GM18870 (cell line): ENCODE data around the gene ZFYVE26.

Source experiments
- ATAC-seq: cut with Tn5 transposase; IDR thresholded peaks from one replicate; pipeline ENCODE4 v1.9.1; 2021; ENCODE audit warnings: moderate library complexity; ENCODE audit not compliant: unreplicated experiment

The ZFYVE26 gene

DNA sequence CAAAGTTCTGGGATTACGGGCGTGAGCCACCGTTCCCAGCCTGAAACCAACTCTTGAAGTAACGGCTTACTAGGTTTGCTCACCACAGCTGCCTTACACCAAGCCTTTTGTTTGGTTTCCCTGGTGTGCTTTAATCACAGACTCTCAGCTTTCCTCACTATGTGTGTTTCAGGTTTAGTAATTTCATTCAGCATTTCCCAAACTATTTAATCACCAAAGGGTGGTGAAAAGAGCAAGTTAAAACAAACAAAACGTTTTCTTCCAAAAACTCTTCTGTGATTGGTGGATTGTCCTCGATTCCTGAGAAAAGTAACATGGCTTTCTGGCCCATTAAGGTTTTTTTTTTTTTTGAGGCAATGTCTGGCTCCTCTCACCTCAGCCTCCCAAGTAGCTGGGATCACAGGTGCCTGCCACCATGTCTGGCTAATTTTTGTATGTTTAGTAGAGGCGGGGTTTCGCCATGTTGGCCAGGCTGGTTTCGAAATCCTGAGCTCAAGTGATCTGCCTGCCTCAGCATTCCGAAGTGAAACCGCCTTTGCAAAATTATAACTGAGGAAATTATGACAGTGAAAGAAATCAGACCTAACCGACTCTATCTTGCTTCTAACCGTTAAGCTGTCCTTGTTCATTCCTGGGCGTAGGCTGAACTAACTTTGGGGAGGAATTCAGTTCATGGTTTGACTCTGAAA, 1.5 kb upstream of the ZFYVE26 start:
- no peak for ATAC-seq

DNA sequence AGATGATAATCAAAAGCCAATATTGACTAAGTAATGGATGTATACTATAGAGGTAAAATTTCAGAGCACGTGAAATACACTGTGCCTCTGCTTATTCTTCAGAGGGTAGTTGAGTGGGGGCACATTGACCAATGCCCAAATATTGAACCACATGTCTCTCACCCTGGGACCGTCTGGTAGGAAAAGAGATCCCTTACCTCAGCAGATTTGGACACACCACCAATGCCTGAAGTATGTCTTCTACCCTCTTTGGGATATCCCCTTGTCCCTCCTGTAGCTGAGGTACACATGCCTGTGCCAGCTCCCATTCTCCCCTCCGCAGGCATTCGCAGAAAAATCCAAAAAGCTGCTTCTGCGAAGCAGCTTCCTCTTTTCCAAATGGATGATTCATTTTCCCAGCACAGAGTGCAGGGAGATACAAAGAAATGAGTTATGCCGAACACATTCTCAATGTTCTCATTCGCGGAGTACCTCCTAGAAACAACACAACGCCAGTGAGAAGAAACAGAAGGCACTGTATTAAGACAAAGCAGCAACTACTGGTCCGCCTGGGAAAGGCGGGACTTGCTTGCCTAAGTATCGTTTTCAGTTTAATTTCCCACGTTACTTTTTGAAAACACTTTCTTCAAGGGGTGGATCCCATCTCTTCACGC, 691 bp downstream of the ZFYVE26 start:
- no peak for ATAC-seq

DNA sequence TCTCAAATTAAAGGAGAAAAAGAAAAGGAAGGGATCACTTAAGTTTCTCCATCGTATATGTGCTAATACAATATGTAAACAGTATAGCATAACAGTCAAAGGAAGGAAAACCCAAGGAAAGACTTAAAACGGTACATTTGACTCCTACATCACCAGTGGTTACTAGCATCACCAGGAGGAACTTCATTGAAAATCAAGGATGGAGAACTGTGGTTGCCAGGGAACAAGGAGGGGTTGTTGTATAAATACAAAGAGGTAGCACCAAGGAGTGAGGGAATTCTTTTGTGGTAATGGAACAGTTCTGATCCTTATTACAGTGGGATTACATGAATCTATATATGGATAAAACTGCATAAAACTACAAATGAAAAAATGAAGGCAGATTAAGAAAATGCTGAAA, 1.6 kb downstream of the ZFYVE26 start:
- no peak for ATAC-seq

DNA sequence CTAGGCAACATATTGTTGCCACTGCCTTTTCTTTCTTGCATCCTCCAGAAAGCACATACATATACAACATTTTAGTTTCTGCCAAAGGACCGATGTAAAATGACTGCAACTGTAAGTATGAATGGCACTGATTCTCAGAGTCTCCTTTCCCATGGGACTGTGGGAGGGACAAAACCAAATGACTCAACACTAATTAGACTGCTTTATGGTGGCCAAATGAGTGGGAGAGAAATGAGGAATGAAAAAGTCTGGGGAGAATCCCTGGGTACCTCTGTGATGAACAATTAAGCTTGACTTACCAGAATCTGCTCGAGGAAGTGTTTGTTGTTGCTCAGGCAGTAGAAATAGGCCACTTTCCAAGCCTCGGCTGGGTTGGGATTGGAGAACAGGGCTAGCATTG, 10.1 kb downstream of the ZFYVE26 start:
- no peak for ATAC-seq

DNA sequence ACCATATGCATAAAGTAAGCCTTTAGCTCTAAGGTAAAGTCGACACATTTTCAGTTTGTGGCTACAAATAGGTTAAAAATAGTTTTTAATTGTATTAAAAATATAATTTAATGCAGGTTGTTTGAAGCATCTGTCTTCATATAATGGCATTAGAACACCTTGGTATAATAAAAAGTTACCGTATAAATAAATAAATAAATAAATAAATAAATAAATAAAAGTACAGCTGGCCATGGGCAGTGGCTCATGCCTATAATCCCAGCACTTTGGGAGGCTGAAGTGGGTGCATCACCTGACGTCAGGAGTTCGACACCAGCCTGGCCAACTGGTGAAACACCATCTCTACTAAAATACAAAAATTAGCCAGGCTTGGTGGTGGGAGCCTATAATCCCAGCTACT, 15.6 kb downstream of the ZFYVE26 start:
- no peak for ATAC-seq

DNA sequence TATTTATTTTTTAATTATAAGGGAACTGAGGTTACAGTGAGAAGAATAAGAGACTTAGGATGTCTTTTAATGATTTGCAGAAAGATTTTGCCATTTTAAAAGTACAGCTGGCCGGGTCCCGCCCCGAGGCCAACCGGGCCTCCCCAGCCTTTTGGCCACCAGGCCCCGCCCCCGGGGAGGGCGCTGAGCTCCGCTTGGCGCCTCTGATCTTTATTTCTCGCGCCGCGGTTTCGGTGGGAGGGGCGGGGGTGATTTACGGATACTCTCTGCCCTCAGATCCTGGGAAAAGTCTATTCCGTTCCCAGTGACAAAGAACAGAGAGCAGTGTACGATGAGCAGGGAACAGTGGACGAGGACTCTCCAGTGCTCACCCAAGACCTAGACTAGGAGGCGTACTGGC, 17.7 kb downstream of the ZFYVE26 start:
- no peak for ATAC-seq

DNA sequence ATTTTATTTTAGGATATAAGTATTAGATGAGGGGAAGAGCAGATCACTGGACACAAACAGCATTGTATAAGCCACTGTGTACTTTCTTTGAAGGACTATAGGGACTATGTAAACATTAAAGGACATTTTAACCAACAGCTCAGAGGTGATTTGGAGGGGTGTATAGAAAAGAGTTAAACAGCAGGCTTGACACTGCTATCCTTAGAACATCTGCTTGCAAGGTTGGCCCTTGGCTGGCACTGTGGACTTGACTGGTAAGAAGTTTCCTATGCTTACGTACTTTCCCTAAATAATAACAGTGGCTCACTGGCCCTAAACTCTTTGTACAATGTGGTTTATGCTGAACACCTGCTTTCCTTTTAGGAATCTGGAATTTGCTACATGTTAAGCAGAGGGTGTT, 28.7 kb downstream of the ZFYVE26 start:
- no peak for ATAC-seq

DNA sequence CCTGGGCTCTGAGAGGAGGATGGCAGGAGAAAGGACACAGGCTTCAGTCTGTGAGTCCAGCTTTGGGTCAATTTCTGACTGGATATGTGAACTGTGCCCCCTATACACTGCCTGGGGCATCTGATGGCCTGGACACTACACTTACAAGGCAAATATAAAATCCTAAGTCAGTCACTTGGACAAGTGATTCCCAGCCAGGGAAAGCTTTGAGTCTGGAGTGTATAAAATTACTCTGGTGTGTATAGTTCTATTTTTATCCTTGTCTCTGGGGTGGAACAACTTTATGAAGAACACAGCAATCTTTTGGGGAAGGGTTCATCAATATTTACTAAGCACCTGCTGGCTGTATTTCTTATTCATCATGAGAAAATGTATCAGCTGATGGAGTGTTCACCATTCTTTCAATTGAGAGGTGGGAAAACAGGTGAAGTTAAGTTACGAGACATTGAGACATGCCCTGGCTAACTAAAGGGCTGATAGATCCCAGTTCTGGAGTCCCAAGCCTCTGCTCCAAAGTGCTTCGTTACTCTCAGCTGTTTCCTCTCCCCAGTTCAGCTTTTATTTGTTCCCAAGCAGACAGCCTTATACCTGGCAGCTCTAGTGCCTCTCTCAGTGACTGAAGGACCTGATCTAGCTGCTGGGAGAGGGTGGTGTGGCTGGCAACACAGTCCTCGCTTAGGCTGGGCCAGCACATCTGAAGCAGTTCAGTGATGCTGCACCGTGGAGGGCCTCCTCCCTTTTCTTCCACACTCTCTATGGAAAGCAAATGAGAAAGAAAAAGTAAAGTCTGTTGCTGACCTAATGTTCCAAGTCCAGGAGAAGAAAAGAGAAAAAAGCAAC, 30.9 kb downstream of the ZFYVE26 start:
- no peak for ATAC-seq

DNA sequence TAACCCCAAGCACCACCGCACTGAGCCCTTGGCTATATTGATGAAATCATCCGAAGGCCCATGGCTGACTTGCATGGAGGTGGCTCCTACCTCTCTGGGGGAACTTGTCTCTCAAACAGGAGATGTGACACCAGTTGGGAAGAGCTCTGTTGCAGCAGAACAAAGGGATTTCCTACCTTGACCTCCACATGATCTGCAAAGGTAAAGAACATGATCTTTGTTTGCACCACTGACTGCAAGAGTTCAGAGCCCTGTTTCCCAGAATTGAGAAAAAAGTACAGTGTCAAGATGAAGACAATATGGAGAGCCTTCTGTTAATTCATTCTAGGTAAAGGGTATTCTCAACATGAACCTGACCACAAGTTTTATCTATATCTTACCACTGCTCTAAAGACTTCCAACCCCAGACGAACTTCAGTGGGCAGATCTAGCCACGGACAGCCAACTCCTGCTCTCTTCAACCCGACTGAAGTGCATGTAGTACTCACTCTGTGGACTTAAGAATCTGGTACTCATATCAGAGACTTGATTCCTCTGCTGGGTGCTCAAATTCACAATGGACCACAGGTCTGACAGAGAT, 32.1 kb downstream of the ZFYVE26 start:
- ATAC-seq: no peak

DNA sequence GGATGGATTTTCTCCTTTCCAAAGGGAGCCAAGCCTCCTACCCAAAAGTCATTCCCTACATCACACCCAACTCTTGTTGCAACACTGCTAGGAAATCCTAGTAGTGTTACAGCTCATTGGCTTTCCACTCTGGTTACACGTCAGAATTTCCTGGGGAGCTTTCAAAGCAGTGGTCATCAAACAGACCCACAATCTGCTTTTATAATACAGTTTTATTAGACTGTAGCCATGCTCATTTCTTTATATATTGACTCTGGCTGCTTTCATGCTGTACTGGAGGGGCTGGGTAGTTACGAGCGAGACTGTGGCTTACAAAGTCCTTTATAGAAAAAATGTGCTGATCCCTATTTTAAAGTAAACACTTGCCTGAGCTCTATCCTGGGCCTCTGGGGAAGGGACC, 34.3 kb downstream of the ZFYVE26 start:
- no peak for ATAC-seq

DNA sequence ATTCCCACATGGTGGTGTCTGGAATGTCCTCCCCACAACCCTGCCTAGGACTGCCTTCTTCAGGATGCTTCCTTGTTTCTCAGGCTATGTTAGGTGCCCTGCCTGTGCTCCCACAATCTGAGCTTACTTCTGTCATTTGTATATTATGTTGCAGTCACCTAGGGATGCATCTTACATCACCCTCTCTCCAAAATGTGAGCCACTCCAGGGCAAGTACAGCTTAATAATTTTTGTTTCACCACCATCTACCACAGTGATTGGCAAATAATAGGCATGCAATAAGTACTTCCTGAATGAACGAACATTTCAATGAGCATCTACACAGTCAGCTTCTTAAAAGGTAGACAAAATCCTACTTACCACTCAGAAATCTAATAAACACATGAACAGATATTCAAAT, 37.6 kb downstream of the ZFYVE26 start:
- ATAC-seq: no peak

DNA sequence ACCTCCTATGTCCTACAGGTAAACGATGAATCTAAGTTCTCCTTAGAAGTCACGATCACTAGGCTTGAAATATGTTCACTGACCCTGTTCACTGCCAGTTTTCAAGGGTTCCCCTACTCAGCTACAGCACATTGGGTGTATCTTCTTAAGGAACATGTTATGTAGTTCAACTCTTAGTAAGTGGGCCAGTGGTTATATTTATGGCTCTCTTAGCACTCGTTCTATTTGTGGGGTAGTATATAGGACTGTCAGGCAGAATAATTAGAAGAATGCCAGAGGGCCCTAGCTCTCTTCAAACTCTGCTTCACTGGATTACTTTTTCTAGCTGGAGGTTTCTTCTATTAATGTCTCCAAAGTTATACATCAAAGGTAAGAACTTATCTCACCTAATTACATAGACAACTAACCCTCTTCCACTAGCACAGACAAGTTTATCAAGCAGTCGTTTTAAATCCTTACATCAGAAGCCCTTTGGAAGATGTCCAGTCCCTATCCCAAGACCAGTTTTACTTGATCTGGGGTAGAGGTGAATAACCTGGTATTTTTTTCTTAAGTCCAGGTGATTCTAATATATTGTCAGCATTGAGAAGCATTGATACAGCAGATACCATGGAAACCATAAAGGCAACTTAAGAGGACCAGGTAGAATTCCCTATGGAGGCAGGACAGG, 39.6 kb downstream of the ZFYVE26 start:
- no peak for ATAC-seq

DNA sequence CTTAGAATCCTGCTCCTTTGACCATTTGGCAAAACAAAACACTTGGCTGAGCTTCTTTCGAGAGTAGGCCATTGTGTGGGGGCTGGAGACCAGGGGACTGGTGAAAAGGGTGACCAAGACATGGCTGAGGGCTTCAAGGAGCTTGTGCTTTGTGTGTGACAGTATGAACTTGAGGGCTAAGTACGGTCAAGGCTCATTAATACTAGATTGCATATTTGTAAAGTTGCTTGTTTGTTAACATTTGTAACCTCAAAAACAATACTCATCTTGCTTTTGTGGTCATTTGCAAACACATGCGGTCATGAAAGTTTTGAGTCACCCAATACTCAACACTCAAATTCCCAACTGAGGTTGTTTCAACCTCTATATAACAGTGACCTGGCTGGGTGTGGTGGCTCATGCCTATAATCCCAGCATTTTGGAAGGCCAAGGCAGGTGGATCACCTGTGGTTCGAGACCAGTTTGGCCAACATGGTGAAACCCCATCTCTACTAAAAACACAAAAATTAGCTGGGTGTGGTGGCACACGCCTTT, 42.5 kb downstream of the ZFYVE26 start:
- ATAC-seq: no peak

DNA sequence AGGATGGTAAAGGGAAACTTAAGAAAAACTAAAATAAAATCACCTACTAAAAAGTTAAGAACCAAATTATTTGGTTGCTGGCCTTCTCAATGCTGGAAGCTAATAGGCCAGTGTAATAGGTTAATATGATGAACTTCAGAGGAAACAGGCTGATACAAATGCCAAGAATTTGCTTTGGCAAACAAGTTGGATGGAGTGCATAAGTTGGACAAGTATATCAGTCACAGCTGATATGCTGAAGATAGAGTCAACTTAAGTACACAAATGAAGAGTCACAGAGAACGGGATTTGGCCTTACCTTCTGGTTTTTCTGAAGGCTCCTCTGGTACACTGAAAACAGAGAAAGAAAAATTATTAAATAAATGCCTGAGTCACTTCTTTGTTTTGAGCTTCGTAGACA, 48.2 kb downstream of the ZFYVE26 start:
- no peak for ATAC-seq

DNA sequence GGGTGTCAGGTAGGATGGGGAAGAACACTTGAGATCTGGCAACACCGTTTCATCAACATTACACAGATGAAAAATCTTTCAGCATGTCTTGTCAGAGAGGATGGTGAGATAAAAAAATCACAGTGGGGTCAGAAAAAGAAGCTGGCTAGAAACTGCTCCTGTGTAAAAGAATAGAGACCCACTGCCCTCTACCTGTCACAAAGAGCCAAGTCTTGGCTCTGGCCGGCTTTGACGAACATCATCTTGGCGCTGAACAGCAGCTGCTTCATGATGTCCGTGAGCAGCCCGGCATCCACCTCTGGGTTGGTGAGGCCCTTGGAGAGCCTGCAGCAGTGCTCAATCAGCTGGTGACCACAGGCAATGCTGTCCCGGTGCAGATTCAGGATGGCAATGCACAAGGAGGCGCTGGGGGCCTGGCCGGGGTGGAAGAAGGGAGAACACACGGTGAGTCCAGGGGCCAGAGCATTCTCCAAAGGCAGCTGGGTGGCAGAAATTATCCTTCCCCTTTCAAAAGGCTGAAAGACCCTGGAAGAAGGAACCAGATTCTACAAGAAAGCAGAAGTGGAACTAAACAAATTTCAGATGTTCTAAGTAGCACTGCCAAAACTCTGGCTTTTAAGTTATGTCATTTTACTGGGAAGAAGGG, 50.2 kb downstream of the ZFYVE26 start:
- ATAC-seq: no peak

DNA sequence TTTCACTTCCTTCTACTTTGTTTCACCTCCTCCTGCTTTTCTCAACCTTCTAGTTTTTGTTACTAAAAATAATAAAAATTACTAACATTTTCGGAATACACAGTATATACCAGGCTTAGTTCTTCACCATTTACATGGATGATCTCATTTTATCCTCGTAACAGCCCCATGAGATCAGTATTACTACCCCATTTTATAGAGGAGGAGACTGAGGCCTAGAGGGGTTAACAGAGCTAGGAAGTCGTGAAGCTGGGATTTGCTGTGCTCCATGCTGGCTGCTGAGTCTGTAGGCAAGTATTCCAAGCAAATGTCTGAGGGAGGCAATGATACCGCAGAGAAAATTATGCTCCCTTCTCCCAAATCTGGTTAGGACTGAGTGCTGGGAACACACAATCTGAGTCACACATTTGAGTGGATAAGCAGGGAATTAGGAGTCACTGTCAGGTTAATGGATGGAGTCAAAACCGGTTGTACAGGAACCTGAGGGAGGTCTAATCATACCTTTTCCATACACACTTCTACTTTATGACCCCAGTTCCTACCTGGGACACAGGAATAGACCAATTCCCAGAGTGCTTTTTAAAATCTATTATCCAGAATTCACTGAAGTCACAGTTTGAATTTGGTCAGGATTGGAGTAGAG, 51.1 kb downstream of the ZFYVE26 start:
- ATAC-seq: no peak

DNA sequence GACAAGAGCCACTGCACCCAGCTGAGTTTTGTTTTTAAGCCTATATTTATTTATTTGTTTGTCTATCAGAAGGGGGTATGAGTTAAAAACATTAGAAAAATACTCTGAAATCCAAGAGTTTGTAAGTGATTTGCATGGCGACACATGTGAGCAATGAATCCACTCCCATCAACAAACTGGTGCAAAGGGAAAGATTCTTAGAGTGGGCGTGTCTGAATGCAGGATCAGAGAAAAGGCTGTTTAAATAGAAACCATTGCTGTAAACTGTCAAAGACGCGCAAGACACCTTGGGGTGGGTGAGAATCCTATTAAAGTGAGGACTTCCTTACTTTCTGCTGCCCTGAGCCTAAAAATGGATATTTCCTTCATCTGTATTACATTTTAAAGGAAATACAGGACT, 51.9 kb downstream of the ZFYVE26 start:
- ATAC-seq: no peak

DNA sequence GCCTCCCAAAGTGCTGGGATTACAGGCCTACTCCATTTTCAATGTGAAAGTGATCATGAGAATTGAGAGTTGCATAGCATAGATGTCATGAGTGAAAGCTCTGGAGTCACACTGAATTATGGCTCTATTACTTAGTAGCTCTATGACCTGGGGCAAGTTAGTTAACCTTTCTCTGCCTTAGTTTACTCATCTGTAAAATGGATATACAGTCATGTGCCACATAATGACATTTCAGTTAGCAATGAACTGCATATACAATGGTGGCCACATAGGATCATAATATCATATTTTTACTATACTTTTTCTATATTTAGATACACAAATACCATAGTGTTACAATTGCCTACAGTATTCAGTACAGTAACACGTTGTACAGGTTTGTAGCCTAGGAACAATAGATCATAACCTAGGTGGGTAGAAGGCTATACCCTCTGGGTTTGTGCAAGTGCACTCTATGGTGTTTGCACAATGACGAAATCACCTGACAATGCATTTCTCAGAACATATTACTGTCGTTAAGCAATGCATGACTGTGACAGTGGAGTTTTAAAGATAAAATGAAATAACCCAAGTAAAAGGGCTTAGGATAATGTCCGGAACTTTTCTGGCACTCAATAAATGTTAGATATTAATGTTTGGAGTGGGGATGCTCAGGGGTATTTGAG, 53.1 kb downstream of the ZFYVE26 start:
- no peak for ATAC-seq

DNA sequence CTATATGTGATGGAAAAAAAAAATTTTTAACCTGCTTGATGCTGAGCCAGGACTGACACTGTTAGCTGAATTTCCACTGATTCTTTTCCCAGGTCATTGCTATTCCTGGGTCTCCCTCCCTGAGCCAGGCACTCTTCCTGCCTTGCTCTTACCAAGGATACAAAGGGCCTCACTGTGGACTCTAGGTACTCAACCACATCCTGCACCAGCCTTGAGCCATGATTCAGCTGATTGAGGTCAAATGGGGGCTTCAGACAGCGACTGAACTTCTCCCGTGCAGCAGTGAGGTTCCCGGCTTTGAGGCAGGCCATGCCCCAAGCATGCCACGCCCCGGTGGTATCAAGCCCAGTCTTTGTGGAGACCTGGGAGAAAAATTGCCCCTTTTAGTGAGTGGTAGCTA, 54.3 kb downstream of the ZFYVE26 start:
- ATAC-seq: no peak
